Gastroesophageal sphincter (tissue), 3 donors: ENCODE results near the gene QKI.

Source experiments
- EP300 ChIP-seq: sonication (generic); formaldehyde crosslinking; IDR thresholded peaks from one replicate; pipeline ENCODE4 v1.6.1; 2017; ENCODE audit warnings: antibody characterized with exemption, mild to moderate bottlenecking
- POLR2A ChIP-seq, 2 donors: fragments of 450-650 bp; IDR thresholded peaks; one replicate each; pipeline ENCODE4 v1.6.1; 2017; ENCODE audit warnings: antibody characterized with exemption in 2 of 2, mild to moderate bottlenecking in 2 of 2, moderate library complexity in 1 of 2
- TF ChIP-seq, protein P1 (sequence below), 4 experiments: fragments of 200-600 bp in 2 of 4; fragments of 450-650 bp in 2 of 4; sonication (generic) in 1 of 4; IDR thresholded peaks; one replicate each; pipeline ENCODE4 v1.5.1; 2017 to 2019; ENCODE audit warnings: antibody characterized with exemption in 4 of 4, mild to moderate bottlenecking in 2 of 4, moderate library complexity in 2 of 4

DNA sequence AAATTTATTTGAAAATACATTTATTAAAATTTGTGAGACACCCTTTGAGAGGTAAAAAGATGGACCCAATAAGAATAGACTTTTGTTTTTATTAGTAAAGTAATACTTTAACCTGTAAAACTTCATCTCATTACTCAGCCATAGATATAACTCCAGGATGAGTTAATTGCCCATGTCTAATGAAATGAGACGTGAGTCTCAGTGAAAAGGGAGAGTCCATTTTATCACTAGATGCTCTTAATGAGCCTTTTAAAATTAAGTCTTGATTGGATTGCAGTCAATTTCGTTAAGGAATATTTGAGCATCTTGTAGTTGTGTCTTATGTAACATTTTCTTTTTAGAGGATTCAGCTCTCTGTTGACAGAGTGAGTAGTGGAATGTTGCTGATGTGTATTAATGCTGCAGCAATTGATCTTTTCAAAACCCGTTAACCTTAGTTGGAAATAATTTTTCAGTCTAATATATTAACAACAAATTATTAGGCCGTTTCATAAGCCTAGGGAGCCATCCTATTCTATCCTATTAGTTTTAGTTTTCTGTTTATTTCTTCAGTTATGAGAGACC lies 77.3 kb downstream of the QKI start:
- TF ChIP-seq, protein P1, sequence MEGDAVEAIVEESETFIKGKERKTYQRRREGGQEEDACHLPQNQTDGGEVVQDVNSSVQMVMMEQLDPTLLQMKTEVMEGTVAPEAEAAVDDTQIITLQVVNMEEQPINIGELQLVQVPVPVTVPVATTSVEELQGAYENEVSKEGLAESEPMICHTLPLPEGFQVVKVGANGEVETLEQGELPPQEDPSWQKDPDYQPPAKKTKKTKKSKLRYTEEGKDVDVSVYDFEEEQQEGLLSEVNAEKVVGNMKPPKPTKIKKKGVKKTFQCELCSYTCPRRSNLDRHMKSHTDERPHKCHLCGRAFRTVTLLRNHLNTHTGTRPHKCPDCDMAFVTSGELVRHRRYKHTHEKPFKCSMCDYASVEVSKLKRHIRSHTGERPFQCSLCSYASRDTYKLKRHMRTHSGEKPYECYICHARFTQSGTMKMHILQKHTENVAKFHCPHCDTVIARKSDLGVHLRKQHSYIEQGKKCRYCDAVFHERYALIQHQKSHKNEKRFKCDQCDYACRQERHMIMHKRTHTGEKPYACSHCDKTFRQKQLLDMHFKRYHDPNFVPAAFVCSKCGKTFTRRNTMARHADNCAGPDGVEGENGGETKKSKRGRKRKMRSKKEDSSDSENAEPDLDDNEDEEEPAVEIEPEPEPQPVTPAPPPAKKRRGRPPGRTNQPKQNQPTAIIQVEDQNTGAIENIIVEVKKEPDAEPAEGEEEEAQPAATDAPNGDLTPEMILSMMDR (IDR thresholded peaks at IDR 0.05) = no peak
- no peak for TF ChIP-seq POLR2A (IDR thresholded peaks at IDR 0.05)
- no peak for TF ChIP-seq EP300
